HEK293 (cell line): ENCODE results near the gene NT5C1B.

Experiments
- CTCF ChIA-PET: fragments of 350-600 bp; formaldehyde crosslinking; extraction: SDS; loops from one replicate; lab custom pipeline; 2021; ENCODE audit warnings: antibody characterized with exemption; lab: Yijun Ruan, JAX
- POLR2A ChIA-PET: fragments of 300-600 bp; formaldehyde crosslinking; extraction: SDS; loops from one replicate; lab custom pipeline; 2020; ENCODE audit warnings: antibody characterized with exemption, inconsistent platforms; lab: Yijun Ruan, JAX
- H3K27ac ChIP-seq: fragments of 200-500 bp; sonication (Bioruptor generic); 2 replicates; pipeline ENCODE4 v1.5.1; 2014; ENCODE audit warnings: low read depth, low read length, control low read depth, inconsistent platforms; ENCODE audit errors: extremely low read depth
- H3K36me3 ChIP-seq, 2 experiments: fragments of 200-500 bp in 1 of 2; sonication (Bioruptor generic) in 1 of 2; 1 replicate in 1 of 2; 2 replicates in 1 of 2; pipeline ENCODE4 v1.5.1; 2014 to 2017; ENCODE audit warnings: inconsistent platforms in 2 of 2, low read length in 2 of 2; ENCODE audit not compliant: control insufficient read depth in 2 of 2, insufficient read depth in 1 of 2
- H3K4me1 ChIP-seq: fragments of 200-500 bp; sonication (Bioruptor generic); 2 replicates; pipeline ENCODE4 v1.5.1; 2014; ENCODE audit warnings: mild to moderate bottlenecking, low read length, inconsistent platforms; ENCODE audit not compliant: control insufficient read depth, insufficient read depth
- H3K4me3 ChIP-seq: 2 replicates; pipeline ENCODE4 v1.5.1; 2011; ENCODE audit warnings: low read depth, mild to moderate bottlenecking, control low read depth, low read length, moderate library complexity
- H3K9me3 ChIP-seq: fragments of 200-500 bp; sonication (Bioruptor generic); 2 replicates; pipeline ENCODE4 v1.5.1; 2014; ENCODE audit warnings: low read depth, low read length, inconsistent platforms; ENCODE audit not compliant: control insufficient read depth, insufficient read depth
- EGR2 ChIP-seq: fragments of 450-650 bp; formaldehyde crosslinking; IDR thresholded peaks from 2 replicates; pipeline ENCODE4 v1.5.1; 2016; ENCODE audit warnings: low read depth, missing biosample characterization, missing genetic modification characterization
- FEZF1 ChIP-seq: fragments of 450-650 bp; formaldehyde crosslinking; IDR thresholded peaks from 2 replicates; pipeline ENCODE4 v1.5.1; 2016; ENCODE audit warnings: missing biosample characterization, missing genetic modification characterization
- GLI4 ChIP-seq: fragments of 450-650 bp; formaldehyde crosslinking; IDR thresholded peaks from 2 replicates; pipeline ENCODE4 v1.5.1; 2016; ENCODE audit warnings: missing biosample characterization, missing genetic modification characterization
- HOXC10 ChIP-seq: sonication (generic); formaldehyde crosslinking; IDR thresholded peaks from 2 replicates; pipeline ENCODE4 v1.8.1; 2023; ENCODE audit warnings: mild to moderate bottlenecking, missing genetic modification reagents
- KLF9 ChIP-seq: fragments of 450-650 bp; formaldehyde crosslinking; IDR thresholded peaks from 2 replicates; pipeline ENCODE4 v1.5.1; 2016; ENCODE audit warnings: missing biosample characterization, missing genetic modification characterization, low read depth
- ZBTB49 ChIP-seq: fragments of 450-650 bp; formaldehyde crosslinking; IDR thresholded peaks from 2 replicates; pipeline ENCODE4 v1.5.1; 2016; ENCODE audit warnings: missing biosample characterization, missing genetic modification characterization, low read depth
- ZNF112 ChIP-seq: fragments of 450-650 bp; formaldehyde crosslinking; IDR thresholded peaks from 2 replicates; pipeline ENCODE4 v1.5.0; 2017; ENCODE audit warnings: missing biosample characterization, missing genetic modification characterization
- ZNF132 ChIP-seq: fragments of 450-650 bp; formaldehyde crosslinking; IDR thresholded peaks from 2 replicates; pipeline ENCODE4 v1.5.1; 2017; ENCODE audit warnings: missing biosample characterization, missing genetic modification characterization, borderline replicate concordance
- ZNF157 ChIP-seq: fragments of 450-650 bp; formaldehyde crosslinking; IDR thresholded peaks from 2 replicates; pipeline ENCODE4 v1.5.1; 2016; ENCODE audit warnings: missing biosample characterization, missing genetic modification characterization
- ZNF169 ChIP-seq: fragments of 450-650 bp; formaldehyde crosslinking; IDR thresholded peaks from 2 replicates; pipeline ENCODE4 v1.5.1; 2016; ENCODE audit warnings: missing biosample characterization, missing genetic modification characterization
- ZNF184 ChIP-seq: fragments of 450-650 bp; IDR thresholded peaks from 2 replicates; pipeline ENCODE4 v1.5.1; 2018; ENCODE audit warnings: missing biosample characterization, mild to moderate bottlenecking, missing genetic modification characterization
- ZNF239 ChIP-seq: fragments of 450-650 bp; formaldehyde crosslinking; IDR thresholded peaks from 2 replicates; pipeline ENCODE4 v1.5.1; 2016; ENCODE audit warnings: missing biosample characterization, missing genetic modification characterization
- ZNF24 ChIP-seq: fragments of 450-650 bp; formaldehyde crosslinking; IDR thresholded peaks from 2 replicates; pipeline ENCODE4 v1.5.1; 2016; ENCODE audit warnings: missing biosample characterization, missing genetic modification characterization
- ZNF366 ChIP-seq: fragments of 450-650 bp; formaldehyde crosslinking; conservative IDR thresholded peaks from 2 replicates; pipeline ENCODE4 v1.5.1; 2016; ENCODE audit warnings: missing biosample characterization, missing genetic modification characterization
- ZNF48 ChIP-seq: fragments of 450-650 bp; formaldehyde crosslinking; IDR thresholded peaks from 2 replicates; pipeline ENCODE4 v1.5.1; 2016; ENCODE audit warnings: missing biosample characterization, missing genetic modification characterization
- ZNF521 ChIP-seq: fragments of 450-650 bp; formaldehyde crosslinking; IDR thresholded peaks from 2 replicates; pipeline ENCODE4 v1.5.1; 2017; ENCODE audit warnings: missing biosample characterization, mild to moderate bottlenecking, missing genetic modification characterization
- ZNF555 ChIP-seq: fragments of 450-650 bp; formaldehyde crosslinking; conservative IDR thresholded peaks from 2 replicates; pipeline ENCODE4 v1.5.1; 2017; ENCODE audit warnings: missing biosample characterization, mild to moderate bottlenecking, missing genetic modification characterization, inconsistent platforms
- ZNF561 ChIP-seq: fragments of 450-650 bp; IDR thresholded peaks from 2 replicates; pipeline ENCODE4 v1.5.1; 2018; ENCODE audit warnings: missing biosample characterization, missing genetic modification characterization, borderline replicate concordance
- ZNF629 ChIP-seq: fragments of 450-650 bp; formaldehyde crosslinking; IDR thresholded peaks from 2 replicates; pipeline ENCODE4 v1.5.1; 2017; ENCODE audit warnings: missing biosample characterization, missing genetic modification characterization
- ZSCAN16 ChIP-seq: fragments of 450-650 bp; formaldehyde crosslinking; IDR thresholded peaks from 2 replicates; pipeline ENCODE4 v1.5.1; 2016; ENCODE audit warnings: missing biosample characterization, missing genetic modification characterization
- TF ChIP-seq, protein P1 (sequence below): fragments of 450-650 bp; formaldehyde crosslinking; IDR thresholded peaks from 2 replicates; pipeline ENCODE4 v1.5.1; 2016; ENCODE audit warnings: missing biosample characterization, missing genetic modification characterization, borderline replicate concordance

Gene NT5C1B

DNA sequence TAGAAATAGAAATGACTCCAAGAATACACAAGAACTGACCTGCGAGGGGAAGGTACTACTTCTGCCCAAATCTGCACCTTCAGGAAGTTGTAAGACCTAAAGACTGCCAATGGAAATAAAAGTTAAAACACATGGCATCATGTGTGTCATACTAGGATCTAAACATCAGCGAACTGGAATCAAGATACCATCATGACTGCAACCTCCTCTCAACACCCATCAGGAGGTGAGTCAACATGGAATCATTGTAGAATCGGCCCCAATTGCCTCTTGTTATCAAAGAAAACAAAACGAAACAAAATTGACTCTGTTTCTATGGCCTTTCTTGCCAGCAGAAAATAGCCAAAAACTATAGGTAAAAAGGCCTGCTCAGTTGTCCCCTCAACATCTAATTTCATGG, 44.0 kb downstream of the NT5C1B start (continued):
- no peak for TF ChIP-seq ZNF629 (tag by site-specific recombination)
- TF ChIP-seq ZBTB49 (tag by site-specific recombination): no peak

GRCh38 chr2:18544171-18544570, 45.2 kb downstream of the NT5C1B start:
- H3K4me3 ChIP-seq: no peak overlapping the region
- H3K4me1 ChIP-seq: peaks cover 3% of the 10 kb centered on the region
- no peaks in the 10 kb centered on the region for H3K36me3 ChIP-seq
- no peaks in the 10 kb centered on the region for H3K9me3 ChIP-seq
- CTCF ChIA-PET: no interaction called here
- H3K27ac ChIP-seq: no peak overlapping the region
- POLR2A ChIA-PET: no interaction called here
- no peak for TF ChIP-seq ZNF521
- TF ChIP-seq EGR2 (tag by site-specific recombination): no peak
- no peak for TF ChIP-seq ZNF48 (tag by site-specific recombination)

GRCh38 chr2:18540872-18541271, 48.5 kb downstream of the NT5C1B start:
- Histone ChIP-seq H3K9me3 (no peaks in the 10 kb centered on the region), H3K36me3 (no peaks in the 10 kb centered on the region), H3K27ac (no peak overlapping the region), H3K4me3 (no peak overlapping the region), H3K4me1 (no peaks in the 10 kb centered on the region)
- ChIA-PET POLR2A (no interaction called here), CTCF (interaction anchor here (0.7 kb wide), 1 partner anchor 25 kb away, joined by 4 read pairs; no protein-coding TSS in a partner anchor)
- TF ChIP-seq ZNF184 (no peak), FEZF1 (tag by site-specific recombination) (no peak), ZNF157 (tag by site-specific recombination) (no peak), ZNF239 (tag by site-specific recombination) (no peak), ZNF366 (tag by site-specific recombination) (no peak), ZNF561 (no peak), ZNF112 (no peak), GLI4 (tag by site-specific recombination) (no peak), ZNF132 (tag by site-specific recombination) (no peak), ZSCAN16 (no peak), ZNF24 (no peak), ZNF169 (tag by site-specific recombination) (no peak), ZNF555 (tag by site-specific recombination) (no peak), KLF9 (tag by site-specific recombination) (no peak), HOXC10 (no peak)
- TF ChIP-seq, protein P1, sequence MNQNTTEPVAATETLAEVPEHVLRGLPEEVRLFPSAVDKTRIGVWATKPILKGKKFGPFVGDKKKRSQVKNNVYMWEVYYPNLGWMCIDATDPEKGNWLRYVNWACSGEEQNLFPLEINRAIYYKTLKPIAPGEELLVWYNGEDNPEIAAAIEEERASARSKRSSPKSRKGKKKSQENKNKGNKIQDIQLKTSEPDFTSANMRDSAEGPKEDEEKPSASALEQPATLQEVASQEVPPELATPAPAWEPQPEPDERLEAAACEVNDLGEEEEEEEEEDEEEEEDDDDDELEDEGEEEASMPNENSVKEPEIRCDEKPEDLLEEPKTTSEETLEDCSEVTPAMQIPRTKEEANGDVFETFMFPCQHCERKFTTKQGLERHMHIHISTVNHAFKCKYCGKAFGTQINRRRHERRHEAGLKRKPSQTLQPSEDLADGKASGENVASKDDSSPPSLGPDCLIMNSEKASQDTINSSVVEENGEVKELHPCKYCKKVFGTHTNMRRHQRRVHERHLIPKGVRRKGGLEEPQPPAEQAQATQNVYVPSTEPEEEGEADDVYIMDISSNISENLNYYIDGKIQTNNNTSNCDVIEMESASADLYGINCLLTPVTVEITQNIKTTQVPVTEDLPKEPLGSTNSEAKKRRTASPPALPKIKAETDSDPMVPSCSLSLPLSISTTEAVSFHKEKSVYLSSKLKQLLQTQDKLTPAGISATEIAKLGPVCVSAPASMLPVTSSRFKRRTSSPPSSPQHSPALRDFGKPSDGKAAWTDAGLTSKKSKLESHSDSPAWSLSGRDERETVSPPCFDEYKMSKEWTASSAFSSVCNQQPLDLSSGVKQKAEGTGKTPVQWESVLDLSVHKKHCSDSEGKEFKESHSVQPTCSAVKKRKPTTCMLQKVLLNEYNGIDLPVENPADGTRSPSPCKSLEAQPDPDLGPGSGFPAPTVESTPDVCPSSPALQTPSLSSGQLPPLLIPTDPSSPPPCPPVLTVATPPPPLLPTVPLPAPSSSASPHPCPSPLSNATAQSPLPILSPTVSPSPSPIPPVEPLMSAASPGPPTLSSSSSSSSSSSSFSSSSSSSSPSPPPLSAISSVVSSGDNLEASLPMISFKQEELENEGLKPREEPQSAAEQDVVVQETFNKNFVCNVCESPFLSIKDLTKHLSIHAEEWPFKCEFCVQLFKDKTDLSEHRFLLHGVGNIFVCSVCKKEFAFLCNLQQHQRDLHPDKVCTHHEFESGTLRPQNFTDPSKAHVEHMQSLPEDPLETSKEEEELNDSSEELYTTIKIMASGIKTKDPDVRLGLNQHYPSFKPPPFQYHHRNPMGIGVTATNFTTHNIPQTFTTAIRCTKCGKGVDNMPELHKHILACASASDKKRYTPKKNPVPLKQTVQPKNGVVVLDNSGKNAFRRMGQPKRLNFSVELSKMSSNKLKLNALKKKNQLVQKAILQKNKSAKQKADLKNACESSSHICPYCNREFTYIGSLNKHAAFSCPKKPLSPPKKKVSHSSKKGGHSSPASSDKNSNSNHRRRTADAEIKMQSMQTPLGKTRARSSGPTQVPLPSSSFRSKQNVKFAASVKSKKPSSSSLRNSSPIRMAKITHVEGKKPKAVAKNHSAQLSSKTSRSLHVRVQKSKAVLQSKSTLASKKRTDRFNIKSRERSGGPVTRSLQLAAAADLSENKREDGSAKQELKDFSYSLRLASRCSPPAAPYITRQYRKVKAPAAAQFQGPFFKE (tag by site-specific recombination): no peak
